ENCODE results near the gene DRD4. TPM values are rescaled to one million over a fixed set of nuclear protein-coding genes. Genes with fewer than 3 reads are reported as not detected.

Gene DRD4
- total RNA-seq, 1 donor from 2014 or later: 0.97 TPM

- Mint-ChIP-seq H3K4me3 (no peak overlapping the region), H3K27ac (no peak overlapping the region), H3K9me3 (no peaks in the 10 kb centered on the region), H3K27me3 (ENCODE audit: insufficient read depth, low read depth) (peaks cover 8% of the 10 kb centered on the region), H3K4me1 (no peaks in the 10 kb centered on the region), H3K36me3 (peaks cover 37% of the 10 kb centered on the region)
- H3K9ac ChIP-seq: no peak overlapping the region
- DNase-seq (ENCODE audit: low spot score): no peak
- no peak for TF ChIP-seq EZH2phosphoT487 (IDR thresholded peaks at IDR 0.05)
- TF ChIP-seq CTCF (IDR thresholded peaks at IDR 0.05): no peak
- TF ChIP-seq EZH2 (IDR thresholded peaks at IDR 0.05): no peak
- H3K4me3 ChIP-seq: no peak overlapping the region
- H3K27me3 ChIP-seq: no peaks in the 10 kb centered on the region
- no peak overlapping the region for H2AFZ ChIP-seq (replicated peaks)
- no peaks in the 10 kb centered on the region for H3K9me3 ChIP-seq (ENCODE audit: low read depth)
- H4K20me1 ChIP-seq (ENCODE audit: low read depth): peaks cover 18% of the 10 kb centered on the region
- H3F3A ChIP-seq (ENCODE audit: low read depth): no peaks in the 10 kb centered on the region
- H3K4me2 ChIP-seq: no peak overlapping the region
- H3K27ac ChIP-seq: no peak overlapping the region
- H3K79me2 ChIP-seq (ENCODE audit: low read depth): peaks cover 10% of the 10 kb centered on the region
- no peaks in the 10 kb centered on the region for H3K36me3 ChIP-seq
- no peaks in the 10 kb centered on the region for H3K4me1 ChIP-seq
Observed at GRCh38 chr11:589798-590197, 47.3 kb upstream of the DRD4 start.

GRCh38 chr11:590997-591396 is 46.1 kb upstream of the DRD4 start:
- H3K4me1 ChIP-seq: no peaks in the 10 kb centered on the region
- no peaks in the 10 kb centered on the region for H3K27me3 ChIP-seq
- H3K27ac Mint-ChIP-seq: no peak overlapping the region
- peaks cover 8% of the 10 kb centered on the region for H3K27me3 Mint-ChIP-seq (ENCODE audit: insufficient read depth, low read depth)
- H3K9ac ChIP-seq: no peak overlapping the region
- no peaks in the 10 kb centered on the region for H3F3A ChIP-seq (ENCODE audit: low read depth)
- no peaks in the 10 kb centered on the region for H3K4me1 Mint-ChIP-seq
- no peak overlapping the region for H3K27ac ChIP-seq
- peaks cover 10% of the 10 kb centered on the region for H3K79me2 ChIP-seq (ENCODE audit: low read depth)
- H3K4me3 Mint-ChIP-seq: no peak overlapping the region
- DNase-seq (ENCODE audit: low spot score): no peak
- H3K4me2 ChIP-seq: no peak overlapping the region
- peaks cover 38% of the 10 kb centered on the region for H3K36me3 Mint-ChIP-seq
- no peak overlapping the region for H3K4me3 ChIP-seq
- no peaks in the 10 kb centered on the region for H3K9me3 Mint-ChIP-seq
- no peak overlapping the region for H2AFZ ChIP-seq (replicated peaks)
- no peaks in the 10 kb centered on the region for H3K9me3 ChIP-seq (ENCODE audit: low read depth)
- no peaks in the 10 kb centered on the region for H3K36me3 ChIP-seq
- peaks cover 18% of the 10 kb centered on the region for H4K20me1 ChIP-seq (ENCODE audit: low read depth)
- TF ChIP-seq EZH2phosphoT487 (IDR thresholded peaks at IDR 0.05) (no peak), EZH2 (IDR thresholded peaks at IDR 0.05) (no peak), CTCF (IDR thresholded peaks at IDR 0.05) (no peak)

DNA sequence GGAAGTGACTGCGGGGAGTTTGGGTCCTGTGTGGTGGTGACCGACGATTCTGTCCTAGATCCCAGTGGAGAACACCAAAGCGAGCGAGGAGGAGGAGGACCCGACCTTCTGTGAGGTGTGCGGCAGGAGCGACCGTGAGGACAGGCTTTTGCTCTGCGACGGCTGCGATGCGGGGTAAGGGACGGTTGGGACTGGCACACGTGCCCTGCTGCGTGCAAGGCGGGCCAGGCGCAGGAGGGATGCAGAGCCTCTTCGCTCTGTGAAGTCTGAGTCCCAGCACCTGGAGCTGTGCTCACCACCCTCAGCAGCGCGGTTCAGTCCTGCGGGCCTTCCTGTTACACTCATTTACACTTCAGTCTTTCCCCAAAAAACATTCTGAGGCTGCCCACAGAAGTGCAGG is 44.6 kb upstream of the DRD4 start:
- no peaks in the 10 kb centered on the region for H3K9me3 Mint-ChIP-seq
- H3K9me3 ChIP-seq (ENCODE audit: low read depth): no peaks in the 10 kb centered on the region
- H4K20me1 ChIP-seq (ENCODE audit: low read depth): peaks cover 23% of the 10 kb centered on the region
- no peak overlapping the region for H3K4me3 ChIP-seq
- no peak overlapping the region for H3K27ac ChIP-seq
- H3K27ac Mint-ChIP-seq: no peak overlapping the region
- DNase-seq (ENCODE audit: low spot score): no peak
- no peak overlapping the region for H2AFZ ChIP-seq (replicated peaks)
- peaks cover 35% of the 10 kb centered on the region for H3K36me3 Mint-ChIP-seq
- no peak overlapping the region for H3K9ac ChIP-seq
- no peak overlapping the region for H3K4me2 ChIP-seq
- peaks cover 10% of the 10 kb centered on the region for H3K79me2 ChIP-seq (ENCODE audit: low read depth)
- no peaks in the 10 kb centered on the region for H3K36me3 ChIP-seq
- TF ChIP-seq EZH2phosphoT487 (IDR thresholded peaks at IDR 0.05): no peak
- no peak for TF ChIP-seq CTCF (IDR thresholded peaks at IDR 0.05)
- TF ChIP-seq EZH2 (IDR thresholded peaks at IDR 0.05): no peak
- peaks cover 8% of the 10 kb centered on the region for H3K27me3 Mint-ChIP-seq (ENCODE audit: insufficient read depth, low read depth)
- H3K4me1 ChIP-seq: no peaks in the 10 kb centered on the region
- H3F3A ChIP-seq (ENCODE audit: low read depth): no peaks in the 10 kb centered on the region
- no peak overlapping the region for H3K4me3 Mint-ChIP-seq
- no peaks in the 10 kb centered on the region for H3K27me3 ChIP-seq
- no peaks in the 10 kb centered on the region for H3K4me1 Mint-ChIP-seq
